Lung (tissue), 12 donors: ENCODE measurements around the gene SLC35A4. TPM values are rescaled to one million over a fixed set of nuclear protein-coding genes. Genes with fewer than 3 reads are reported as not detected.

Source experiments
- ATAC-seq: fragments of 200-7000 bp; cut with Tn5 transposase; one replicate; pipeline ENCODE4 v1.9.1; 2020; ENCODE audit warnings: moderate number of reproducible peaks; ENCODE audit not compliant: insufficient read depth, low FRiP score
- DNase-seq, 3 donors: peaks; one replicate each; pipeline ENCODE4 v3.0.0-alpha.2; 2013 to 2017
- H3K27ac ChIP-seq, 2 donors: one replicate each; pipeline ENCODE4 v1.5.1; 2013; ENCODE audit warnings: mild to moderate bottlenecking in 2 of 2, moderate library complexity in 2 of 2, control low read depth in 1 of 2, inconsistent platforms in 1 of 2, low read depth in 1 of 2, low read length in 1 of 2
- H3K27me3 ChIP-seq, 3 donors: one replicate each; pipeline ENCODE4 v1.5.1; 2013; ENCODE audit warnings: low read length in 2 of 3; ENCODE audit not compliant: control insufficient read depth in 3 of 3, insufficient read depth in 3 of 3
- H3K36me3 ChIP-seq, 4 donors: one replicate each; pipeline ENCODE4 v1.5.1; 2013; ENCODE audit warnings: low read length in 4 of 4, mild to moderate bottlenecking in 1 of 4, moderate library complexity in 1 of 4; ENCODE audit not compliant: control insufficient read depth in 4 of 4, insufficient read depth in 4 of 4
- H3K4me1 ChIP-seq, 5 donors: one replicate each; pipeline ENCODE4 v1.5.1; 2013; ENCODE audit warnings: low read length in 5 of 5, mild to moderate bottlenecking in 2 of 5, moderate library complexity in 1 of 5; ENCODE audit not compliant: control insufficient read depth in 5 of 5, insufficient read depth in 5 of 5
- H3K4me3 ChIP-seq: one replicate; pipeline ENCODE4 v1.5.1; 2013; ENCODE audit warnings: mild to moderate bottlenecking, control low read depth, moderate library complexity
- H3K9ac ChIP-seq, 2 donors: one replicate each; pipeline ENCODE4 v1.5.1; 2013; ENCODE audit warnings: low read length in 2 of 2, control low read depth in 1 of 2; ENCODE audit not compliant: insufficient read depth in 1 of 2
- H3K9me3 ChIP-seq, 4 donors: one replicate each; pipeline ENCODE4 v1.5.1; 2013; ENCODE audit warnings: low read length in 3 of 4, mild to moderate bottlenecking in 1 of 4, moderate library complexity in 1 of 4; ENCODE audit not compliant: control insufficient read depth in 4 of 4, insufficient read depth in 3 of 4
- WGBS, 2 donors: extraction: QIAGEN DNeasy Blood & Tissue Kit; methylation state at CpG; one replicate each; pipeline ENCODE4 v1.1.7; 2013; 5-methylcytosine and 5-hydroxymethylcytosine counted together
- polyA plus RNA-seq, 2 donors: library from polyadenylated mRNA; stranded (reverse); fragments of 200-250 nt; gene quantifications; one replicate each; pipeline ENCODE4 v1.2.1, GENCODE V29; 2013
- total RNA-seq, 2 donors: library from RNA; depleted of rRNA in 1 of 2; stranded (reverse); fragments of >200 nt in 1 of 2; gene quantifications; one replicate each; pipeline ENCODE4 v1.2.1, GENCODE V29; 2014 to 2021
- TF ChIP-seq, protein P1 (sequence below): IDR thresholded peaks from 2 replicates; pipeline ENCODE4 v1.5.1; 2012; ENCODE audit warnings: mild to moderate bottlenecking; ENCODE audit errors: control extremely low read depth, extremely low read depth
- donor health status: control.
- donor health status: control.
- donor health status: Bipolar disorder and iron deficiency.
- donor health status: healthy.
- donor health status: DM: yes; HTN: yes; CAD: no.

SLC35A4 gene
- total and polyA plus RNA-seq, 4 donors = 10.7 to 94.4 (median 66.3) TPM

- Histone ChIP-seq H3K27me3 (no peaks in the 10 kb centered on the region), H3K4me1 (peaks cover 5 to 29% (median 17%) of the 10 kb centered on the region in 5 donors), H3K9me3 (no peaks in the 10 kb centered on the region), H3K4me3 (no peak overlapping the region), H3K27ac (no peak overlapping the region), H3K36me3 (peaks cover 3 to 27% (median 12%) of the 10 kb centered on the region in 4 donors), H3K9ac (no peak overlapping the region)
- ATAC-seq = no peak
- no peak for DNase-seq
- TF ChIP-seq, protein P1, sequence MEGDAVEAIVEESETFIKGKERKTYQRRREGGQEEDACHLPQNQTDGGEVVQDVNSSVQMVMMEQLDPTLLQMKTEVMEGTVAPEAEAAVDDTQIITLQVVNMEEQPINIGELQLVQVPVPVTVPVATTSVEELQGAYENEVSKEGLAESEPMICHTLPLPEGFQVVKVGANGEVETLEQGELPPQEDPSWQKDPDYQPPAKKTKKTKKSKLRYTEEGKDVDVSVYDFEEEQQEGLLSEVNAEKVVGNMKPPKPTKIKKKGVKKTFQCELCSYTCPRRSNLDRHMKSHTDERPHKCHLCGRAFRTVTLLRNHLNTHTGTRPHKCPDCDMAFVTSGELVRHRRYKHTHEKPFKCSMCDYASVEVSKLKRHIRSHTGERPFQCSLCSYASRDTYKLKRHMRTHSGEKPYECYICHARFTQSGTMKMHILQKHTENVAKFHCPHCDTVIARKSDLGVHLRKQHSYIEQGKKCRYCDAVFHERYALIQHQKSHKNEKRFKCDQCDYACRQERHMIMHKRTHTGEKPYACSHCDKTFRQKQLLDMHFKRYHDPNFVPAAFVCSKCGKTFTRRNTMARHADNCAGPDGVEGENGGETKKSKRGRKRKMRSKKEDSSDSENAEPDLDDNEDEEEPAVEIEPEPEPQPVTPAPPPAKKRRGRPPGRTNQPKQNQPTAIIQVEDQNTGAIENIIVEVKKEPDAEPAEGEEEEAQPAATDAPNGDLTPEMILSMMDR = no peak
- 24 to 61% methylated on average over 2 of the region's 2 CpGs for WGBS, 2 donors
These were observed 11.0 kb upstream of the SLC35A4 start for GRCh38 chr5:140553657-140554056.

GRCh38 chr5:140554454-140554853 lies 10.2 kb upstream of the SLC35A4 start:
- peaks cover 2 to 22% (median 12%) of the 10 kb centered on the region in 5 donors for H3K4me1 ChIP-seq
- no peaks in the 10 kb centered on the region for H3K27me3 ChIP-seq
- no peaks in the 10 kb centered on the region for H3K9me3 ChIP-seq
- no peak for ATAC-seq
- TF ChIP-seq, protein P1 = no peak
- DNase-seq = no peak
- H3K36me3 ChIP-seq = peaks cover 3 to 24% (median 12%) of the 10 kb centered on the region in 4 donors
- no peak overlapping the region for H3K27ac ChIP-seq
- H3K9ac ChIP-seq = no peak overlapping the region
- H3K4me3 ChIP-seq = no peak overlapping the region
- 46 to 56% methylated on average over 2 of the region's 2 CpGs for WGBS, 2 donors

GRCh38 chr5:140555747-140556312 lies 8.8 kb upstream of the SLC35A4 start:
- H3K4me3 ChIP-seq = no peak overlapping the region

More at GRCh38 chr5:140555747-140556312, 8.8 kb upstream of the SLC35A4 start:
- Histone ChIP-seq H3K9ac (no peak overlapping the region), H3K9me3 (no peaks in the 10 kb centered on the region), H3K36me3 (peaks cover 0 to 19% (median 4%) of the 10 kb centered on the region in 4 donors), H3K27ac (no peak overlapping the region), H3K4me1 (peaks cover 0 to 17% (median 9%) of the 10 kb centered on the region in 5 donors), H3K27me3 (no peaks in the 10 kb centered on the region)
- DNase-seq (no peak), ATAC-seq (no peak)
- 83 to 93% methylated on average over 1 of the region's 1 CpG for WGBS, 2 donors
- TF ChIP-seq, protein P1 = no peak
